Measurements from ENCODE around the gene LRIG1.
A peak's percentile ranks its signal among the peaks of the same experiment; 100 is the strongest.

Gene LRIG1

GRCh38 chr3:66478960-66479359, 21.9 kb downstream of the LRIG1 start:
- no peaks in the 10 kb centered on the region for H3K27me3 ChIP-seq (ENCODE audit: insufficient read depth, low read length)
- H3K4me1 ChIP-seq (ENCODE audit: control insufficient read depth, insufficient read depth, low read length, unreplicated experiment) = peaks cover 9% of the 10 kb centered on the region
- H3K36me3 ChIP-seq (ENCODE audit: insufficient read depth, low read length) = no peaks in the 10 kb centered on the region
- no peak overlapping the region for H2AFZ ChIP-seq (ENCODE audit: low read length, unreplicated experiment)
- no peaks in the 10 kb centered on the region for H3K79me2 ChIP-seq (ENCODE audit: control insufficient read depth, insufficient read depth, low read length, unreplicated experiment)
- no peak overlapping the region for H3K27ac ChIP-seq (ENCODE audit: low read depth, low read length)
- no peak overlapping the region for H3K4me3 ChIP-seq (ENCODE audit: low read depth, low read length)

GRCh38 chr3:66477856-66478255, 23.0 kb downstream of the LRIG1 start:
- no peak overlapping the region for H3K4me3 ChIP-seq (ENCODE audit: low read depth, low read length)
- H3K79me2 ChIP-seq (ENCODE audit: control insufficient read depth, insufficient read depth, low read length, unreplicated experiment) = no peaks in the 10 kb centered on the region
- no peaks in the 10 kb centered on the region for H3K36me3 ChIP-seq (ENCODE audit: insufficient read depth, low read length)
- H3K27me3 ChIP-seq (ENCODE audit: insufficient read depth, low read length) = no peaks in the 10 kb centered on the region
- peaks cover 14% of the 10 kb centered on the region for H3K4me1 ChIP-seq (ENCODE audit: control insufficient read depth, insufficient read depth, low read length, unreplicated experiment)
- no peak overlapping the region for H2AFZ ChIP-seq (ENCODE audit: low read length, unreplicated experiment)
- H3K27ac ChIP-seq (ENCODE audit: low read depth, low read length) = no peak overlapping the region

- Histone ChIP-seq H3K27me3 (ENCODE audit: insufficient read depth, low read length) (no peaks in the 10 kb centered on the region), H3K4me3 (ENCODE audit: low read depth, low read length) (no peak overlapping the region), H3K79me2 (ENCODE audit: control insufficient read depth, insufficient read depth, low read length, unreplicated experiment) (no peaks in the 10 kb centered on the region), H3K4me1 (ENCODE audit: control insufficient read depth, insufficient read depth, low read length, unreplicated experiment) (peaks cover 20% of the 10 kb centered on the region), H2AFZ (ENCODE audit: low read length, unreplicated experiment) (no peak overlapping the region), H3K27ac (ENCODE audit: low read depth, low read length) (no peak overlapping the region), H3K36me3 (ENCODE audit: insufficient read depth, low read length) (no peaks in the 10 kb centered on the region)
Observed at GRCh38 chr3:66476852-66477381, 23.9 kb downstream of the LRIG1 start.

- Histone ChIP-seq H3K27me3 (ENCODE audit: insufficient read depth, low read length) (no peaks in the 10 kb centered on the region), H3K4me1 (ENCODE audit: control insufficient read depth, insufficient read depth, low read length, unreplicated experiment) (peaks cover 20% of the 10 kb centered on the region), H3K4me3 (ENCODE audit: low read depth, low read length) (no peak overlapping the region), H3K36me3 (ENCODE audit: insufficient read depth, low read length) (no peaks in the 10 kb centered on the region), H2AFZ (ENCODE audit: low read length, unreplicated experiment) (no peak overlapping the region), H3K27ac (ENCODE audit: low read depth, low read length) (no peak overlapping the region), H3K79me2 (ENCODE audit: control insufficient read depth, insufficient read depth, low read length, unreplicated experiment) (no peaks in the 10 kb centered on the region)
Observed at GRCh38 chr3:66475386-66476020, 25.3 kb downstream of the LRIG1 start.

GRCh38 chr3:66473692-66474091, 27.1 kb downstream of the LRIG1 start:
- Histone ChIP-seq H3K27me3 (ENCODE audit: insufficient read depth, low read length) (no peaks in the 10 kb centered on the region), H3K4me3 (ENCODE audit: low read depth, low read length) (peak overlapping the region; percentile 58), H2AFZ (ENCODE audit: low read length, unreplicated experiment) (peak overlapping the region; percentile 96), H3K79me2 (ENCODE audit: control insufficient read depth, insufficient read depth, low read length, unreplicated experiment) (no peaks in the 10 kb centered on the region), H3K4me1 (ENCODE audit: control insufficient read depth, insufficient read depth, low read length, unreplicated experiment) (peaks cover 28% of the 10 kb centered on the region), H3K36me3 (ENCODE audit: insufficient read depth, low read length) (no peaks in the 10 kb centered on the region), H3K27ac (ENCODE audit: low read depth, low read length) (peak overlapping the region; percentile 97)

GRCh38 chr3:66473181-66473580, 27.6 kb downstream of the LRIG1 start:
- H3K4me1 ChIP-seq (ENCODE audit: control insufficient read depth, insufficient read depth, low read length, unreplicated experiment) = peaks cover 29% of the 10 kb centered on the region
- no peaks in the 10 kb centered on the region for H3K36me3 ChIP-seq (ENCODE audit: insufficient read depth, low read length)

GRCh38 chr3:66472313-66473134, 28.3 kb downstream of the LRIG1 start:
- peak overlapping the region; percentile 97 for H3K27ac ChIP-seq (ENCODE audit: low read depth, low read length)
- H3K27me3 ChIP-seq (ENCODE audit: insufficient read depth, low read length) = no peaks in the 10 kb centered on the region
- no peaks in the 10 kb centered on the region for H3K79me2 ChIP-seq (ENCODE audit: control insufficient read depth, insufficient read depth, low read length, unreplicated experiment)
- H3K36me3 ChIP-seq (ENCODE audit: insufficient read depth, low read length) = no peaks in the 10 kb centered on the region
- peaks cover 29% of the 10 kb centered on the region for H3K4me1 ChIP-seq (ENCODE audit: control insufficient read depth, insufficient read depth, low read length, unreplicated experiment)
- H2AFZ ChIP-seq (ENCODE audit: low read length, unreplicated experiment) = peak overlapping the region; percentile 96
- H3K4me3 ChIP-seq (ENCODE audit: low read depth, low read length) = peak overlapping the region; percentile 58

More at GRCh38 chr3:66473181-66473580, 27.6 kb downstream of the LRIG1 start:
- Histone ChIP-seq H3K27me3 (ENCODE audit: insufficient read depth, low read length) (no peaks in the 10 kb centered on the region), H3K4me3 (ENCODE audit: low read depth, low read length) (peak overlapping the region; percentile 58), H3K27ac (ENCODE audit: low read depth, low read length) (peak overlapping the region; percentile 97), H3K79me2 (ENCODE audit: control insufficient read depth, insufficient read depth, low read length, unreplicated experiment) (no peaks in the 10 kb centered on the region), H2AFZ (ENCODE audit: low read length, unreplicated experiment) (peak overlapping the region; percentile 96)

GRCh38 chr3:66470956-66471686, 29.7 kb downstream of the LRIG1 start:
- Histone ChIP-seq H3K4me3 (ENCODE audit: low read depth, low read length) (no peak overlapping the region), H3K4me1 (ENCODE audit: control insufficient read depth, insufficient read depth, low read length, unreplicated experiment) (peaks cover 29% of the 10 kb centered on the region), H3K79me2 (ENCODE audit: control insufficient read depth, insufficient read depth, low read length, unreplicated experiment) (no peaks in the 10 kb centered on the region), H3K27me3 (ENCODE audit: insufficient read depth, low read length) (no peaks in the 10 kb centered on the region), H2AFZ (ENCODE audit: low read length, unreplicated experiment) (no peak overlapping the region), H3K27ac (ENCODE audit: low read depth, low read length) (no peak overlapping the region), H3K36me3 (ENCODE audit: insufficient read depth, low read length) (no peaks in the 10 kb centered on the region)

GRCh38 chr3:66470285-66470684, 30.5 kb downstream of the LRIG1 start:
- no peaks in the 10 kb centered on the region for H3K36me3 ChIP-seq (ENCODE audit: insufficient read depth, low read length)
- no peak overlapping the region for H3K4me3 ChIP-seq (ENCODE audit: low read depth, low read length)
- H3K27me3 ChIP-seq (ENCODE audit: insufficient read depth, low read length) = no peaks in the 10 kb centered on the region
- peaks cover 29% of the 10 kb centered on the region for H3K4me1 ChIP-seq (ENCODE audit: control insufficient read depth, insufficient read depth, low read length, unreplicated experiment)
- no peak overlapping the region for H2AFZ ChIP-seq (ENCODE audit: low read length, unreplicated experiment)
- no peak overlapping the region for H3K27ac ChIP-seq (ENCODE audit: low read depth, low read length)
- no peaks in the 10 kb centered on the region for H3K79me2 ChIP-seq (ENCODE audit: control insufficient read depth, insufficient read depth, low read length, unreplicated experiment)

- Histone ChIP-seq H3K27me3 (ENCODE audit: insufficient read depth, low read length) (no peaks in the 10 kb centered on the region), H3K27ac (ENCODE audit: low read depth, low read length) (no peak overlapping the region), H3K4me3 (ENCODE audit: low read depth, low read length) (no peak overlapping the region), H3K79me2 (ENCODE audit: control insufficient read depth, insufficient read depth, low read length, unreplicated experiment) (no peaks in the 10 kb centered on the region), H3K36me3 (ENCODE audit: insufficient read depth, low read length) (no peaks in the 10 kb centered on the region), H3K4me1 (ENCODE audit: control insufficient read depth, insufficient read depth, low read length, unreplicated experiment) (peaks cover 29% of the 10 kb centered on the region), H2AFZ (ENCODE audit: low read length, unreplicated experiment) (no peak overlapping the region)
Observed at GRCh38 chr3:66469220-66469640, 31.6 kb downstream of the LRIG1 start.

Data from ACC112 (cell line).